Loucy (cell line): ENCODE measurements around the gene BICD2.

Experiments used
- H2AFZ ChIP-seq: fragments of 200-600 bp; sonication (generic); 2 replicates; pipeline ENCODE4 v1.6.0; 2016; ENCODE audit warnings: antibody characterized with exemption, mild to moderate bottlenecking, low read length, moderate library complexity
- H3F3A ChIP-seq: fragments of 200-600 bp; 2 replicates; pipeline ENCODE4 v1.6.0; 2016; ENCODE audit warnings: antibody characterized with exemption, low read depth, mild to moderate bottlenecking
- H3K27me3 ChIP-seq: fragments of 200-600 bp; sonication (generic); 2 replicates; pipeline ENCODE4 v1.6.1; 2014; ENCODE audit warnings: low read length, mild to moderate bottlenecking; ENCODE audit not compliant: insufficient read depth, poor library complexity, severe bottlenecking
- H3K36me3 ChIP-seq: fragments of 200-600 bp; sonication (generic); 2 replicates; pipeline ENCODE4 v1.6.1; 2016; ENCODE audit warnings: low read length; ENCODE audit not compliant: insufficient read depth
- H3K4me1 ChIP-seq: fragments of 200-600 bp; sonication (generic); 2 replicates; pipeline ENCODE4 v1.5.1; 2014; ENCODE audit warnings: low read length, mild to moderate bottlenecking; ENCODE audit not compliant: insufficient read depth, poor library complexity, severe bottlenecking
- H3K4me2 ChIP-seq: fragments of 200-600 bp; sonication (generic); 2 replicates; pipeline ENCODE4 v1.6.0; 2014; ENCODE audit warnings: antibody characterized with exemption, low read length, low read depth, mild to moderate bottlenecking; ENCODE audit not compliant: poor library complexity, severe bottlenecking
- H3K4me3 ChIP-seq: fragments of 200-600 bp; sonication (generic); 2 replicates; pipeline ENCODE4 v1.5.1; 2014; ENCODE audit warnings: low read length, mild to moderate bottlenecking, mixed read lengths; ENCODE audit not compliant: poor library complexity, severe bottlenecking
- H3K79me2 ChIP-seq: fragments of 200-600 bp; sonication (generic); 2 replicates; pipeline ENCODE4 v1.6.1; 2014; ENCODE audit warnings: low read length; ENCODE audit not compliant: insufficient read depth
- H3K9ac ChIP-seq: fragments of 200-600 bp; sonication (generic); 2 replicates; pipeline ENCODE4 v1.6.0; 2014; ENCODE audit warnings: mild to moderate bottlenecking, low read depth, low read length, moderate library complexity; ENCODE audit not compliant: poor library complexity, severe bottlenecking
- H3K9me2 ChIP-seq: fragments of 200-600 bp; sonication (generic); replicated peaks from 2 replicates; pipeline ENCODE4 v1.6.1; 2016; ENCODE audit warnings: low read depth, low read length, mixed read lengths
- H3K9me3 ChIP-seq: fragments of 200-600 bp; sonication (generic); 2 replicates; pipeline ENCODE4 v1.6.1; 2014; ENCODE audit warnings: mild to moderate bottlenecking, antibody characterized with exemption, low read length, low read depth; ENCODE audit not compliant: insufficient read depth
- H4K20me1 ChIP-seq: fragments of 200-600 bp; sonication (generic); 2 replicates; pipeline ENCODE4 v1.6.0; 2014; ENCODE audit warnings: antibody characterized with exemption, low read length, mild to moderate bottlenecking; ENCODE audit not compliant: insufficient read depth, poor library complexity, severe bottlenecking
- CTCF ChIP-seq: fragments of 200-600 bp; sonication (generic); conservative IDR thresholded peaks from 2 replicates; pipeline ENCODE4 v1.5.1; 2014; ENCODE audit warnings: mild to moderate bottlenecking, antibody characterized with exemption, low read length
- EZH2phosphoT487 ChIP-seq: fragments of 200-600 bp; IDR thresholded peaks from 2 replicates; pipeline ENCODE4 v1.6.1; 2018; ENCODE audit warnings: antibody characterized with exemption, mild to moderate bottlenecking, moderate library complexity, borderline replicate concordance

BICD2 gene

GRCh38 chr9:92794426-92794825 lies 29.8 kb upstream of the BICD2 start:
- Histone ChIP-seq H3K9ac (no peak overlapping the region), H3K36me3 (no peaks in the 10 kb centered on the region), H3K27me3 (no peaks in the 10 kb centered on the region), H4K20me1 (no peaks in the 10 kb centered on the region), H3K9me2 (no peaks in the 10 kb centered on the region), H3K4me1 (no peaks in the 10 kb centered on the region), H2AFZ (no peak overlapping the region), H3F3A (no peaks in the 10 kb centered on the region), H3K4me2 (no peak overlapping the region), H3K9me3 (no peaks in the 10 kb centered on the region), H3K4me3 (no peak overlapping the region), H3K79me2 (no peaks in the 10 kb centered on the region)
- TF ChIP-seq CTCF: no peak
- no peak for TF ChIP-seq EZH2phosphoT487

GRCh38 chr9:92790542-92791527 lies 26.2 kb upstream of the BICD2 start:
- Histone ChIP-seq H3K36me3 (no peaks in the 10 kb centered on the region), H4K20me1 (no peaks in the 10 kb centered on the region), H3K4me3 (no peak overlapping the region), H3K27me3 (no peaks in the 10 kb centered on the region), H3K9me3 (no peaks in the 10 kb centered on the region), H3K4me2 (peak overlapping the region; percentile 41), H3K9me2 (no peaks in the 10 kb centered on the region), H3K4me1 (no peaks in the 10 kb centered on the region), H3K79me2 (no peaks in the 10 kb centered on the region), H3K9ac (no peak overlapping the region), H3F3A (no peaks in the 10 kb centered on the region), H2AFZ (peak overlapping the region; percentile 85)
- TF ChIP-seq EZH2phosphoT487 (no peak), CTCF (peak; percentile 95)

DNA sequence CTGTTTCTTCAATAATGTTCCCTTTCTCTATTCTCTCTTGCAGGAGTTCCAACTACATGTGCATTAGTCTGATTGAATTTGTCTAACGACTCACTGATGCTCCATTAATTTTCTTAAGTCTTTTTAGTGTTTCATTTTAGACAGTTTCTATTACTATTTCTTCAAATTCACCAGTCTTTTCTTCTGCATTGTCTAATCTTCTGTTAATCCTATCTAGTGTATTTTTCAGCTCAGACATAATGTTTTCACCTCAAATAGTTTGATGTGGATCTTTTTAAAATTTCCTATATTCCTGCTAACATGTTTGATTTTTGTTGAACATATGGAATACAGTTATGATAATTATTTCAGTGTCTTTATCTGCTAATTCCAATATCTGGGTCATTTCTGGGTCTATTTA lies 21.7 kb upstream of the BICD2 start:
- H3K9ac ChIP-seq: no peak overlapping the region
- TF ChIP-seq EZH2phosphoT487 (no peak), CTCF (no peak)
- H3K4me1 ChIP-seq: no peaks in the 10 kb centered on the region
- H3K36me3 ChIP-seq: no peaks in the 10 kb centered on the region
- H3K9me3 ChIP-seq: no peaks in the 10 kb centered on the region
- no peak overlapping the region for H2AFZ ChIP-seq
- H3K4me3 ChIP-seq: no peak overlapping the region
- H4K20me1 ChIP-seq: no peaks in the 10 kb centered on the region
- H3K27me3 ChIP-seq: no peaks in the 10 kb centered on the region
- no peak overlapping the region for H3K4me2 ChIP-seq
- no peaks in the 10 kb centered on the region for H3F3A ChIP-seq
- H3K79me2 ChIP-seq: no peaks in the 10 kb centered on the region
- H3K9me2 ChIP-seq: no peaks in the 10 kb centered on the region
